Measurements from ENCODE around the gene EPHX1. TPM values are rescaled to one million over a fixed set of nuclear protein-coding genes. Genes with fewer than 3 reads are reported as not detected.

EPHX1 gene
- total and polyA plus RNA-seq, 2 donors (not counting 1 experiment from before 2014, with no cell fraction given), result 0.75 to 4.2 TPM

GRCh38 chr1:225840713-225841112, 30.8 kb downstream of the EPHX1 start:
- Mint-ChIP-seq H3K4me3 (no peak overlapping the region), H3K27ac (no peak overlapping the region), H3K27me3 (no peaks in the 10 kb centered on the region), H3K9me3 (ENCODE audit: insufficient read depth) (no peaks in the 10 kb centered on the region), H3K4me1 (no peaks in the 10 kb centered on the region)
- Histone ChIP-seq H3K27ac (ENCODE audit: low read length in 2 of 2) (no peak overlapping the region), H3K27me3 (replicated peaks in 1 of 4; ENCODE audit: control extremely low read depth in 1 of 4, control insufficient read depth in 3 of 4, insufficient read depth in 4 of 4, low read length in 3 of 4) (no peaks in the 10 kb centered on the region), H4K20me1 (ENCODE audit: control insufficient read depth, insufficient read depth, low read length, poor library complexity, severe bottlenecking) (no peaks in the 10 kb centered on the region), H3K9ac (ENCODE audit: low read length) (no peak overlapping the region), H3K4me3 (ENCODE audit: control extremely low read depth in 1 of 5, extremely low read depth in 1 of 5, insufficient read depth in 1 of 5, low read depth in 2 of 5, low read length in 4 of 5) (no peak overlapping the region), H3K79me2 (ENCODE audit: control insufficient read depth, insufficient read depth, low read length) (no peaks in the 10 kb centered on the region), H3K4me1 (ENCODE audit: control insufficient read depth in 2 of 2, insufficient read depth in 2 of 2, low read length in 2 of 2) (no peaks in the 10 kb centered on the region), H3K4me2 (replicated peaks; ENCODE audit: low read depth, low read length, poor library complexity, severe bottlenecking) (no peak overlapping the region), H3K9me3 (ENCODE audit: control extremely low read depth in 1 of 3, control insufficient read depth in 2 of 3, insufficient read depth in 1 of 3, low read length in 2 of 3) (no peaks in the 10 kb centered on the region), H3K36me3 (replicated peaks in 1 of 2; ENCODE audit: control extremely low read depth in 1 of 2, control insufficient read depth in 1 of 2, extremely low read depth in 1 of 2, insufficient read depth in 2 of 2, low read length in 1 of 2) (no peaks in the 10 kb centered on the region), H2AFZ (ENCODE audit: insufficient read depth, low read depth, low read length, poor library complexity, severe bottlenecking) (no peak overlapping the region)
- ChIA-PET CTCF (interaction anchor here (1.0 kb wide), 1 partner anchor 30 kb away, joined by 3 read pairs; no protein-coding TSS in a partner anchor), POLR2A (no interaction called here)
- no peak for DNase-seq
- intact Hi-C loops (cut with micrococcal nuclease), result no loop called here
- 100% methylated on average over 2 of the region's 4 CpGs for WGBS (ENCODE audit: insufficient coverage)
- no peak for ATAC-seq (ENCODE audit: low read depth)
- no peak for TF ChIP-seq CTCF (IDR thresholded peaks at IDR 0.05)
- no peak for TF ChIP-seq EZH2 (IDR thresholded peaks at IDR 0.05; ENCODE audit: borderline replicate concordance, insufficient read depth, low read depth, low read length, poor library complexity, severe bottlenecking)

- ChIA-PET POLR2A (interaction anchor here (0.7 kb wide), 1 partner anchor 249 kb away, joined by 5 read pairs; no protein-coding TSS in a partner anchor), CTCF (no interaction called here)
- H3K4me1 ChIP-seq (ENCODE audit: control insufficient read depth in 2 of 2, insufficient read depth in 2 of 2, low read length in 2 of 2), result peaks cover 7 to 12% of the 10 kb centered on the region in 2 donors
- no peaks in the 10 kb centered on the region for H3K9me3 Mint-ChIP-seq (ENCODE audit: insufficient read depth)
- intact Hi-C loops (cut with micrococcal nuclease), result no loop called here
- 92% methylated on average over 12 of the region's 12 CpGs for WGBS (ENCODE audit: insufficient coverage)
- H4K20me1 ChIP-seq (ENCODE audit: control insufficient read depth, insufficient read depth, low read length, poor library complexity, severe bottlenecking), result no peaks in the 10 kb centered on the region
- H3K27me3 ChIP-seq (replicated peaks in 1 of 4; ENCODE audit: control extremely low read depth in 1 of 4, control insufficient read depth in 3 of 4, insufficient read depth in 4 of 4, low read length in 3 of 4), result no peaks in the 10 kb centered on the region
- ATAC-seq (ENCODE audit: low read depth) (no peak), DNase-seq (no peak)
- H3K4me1 Mint-ChIP-seq, result peaks cover 13% of the 10 kb centered on the region
- H3K36me3 ChIP-seq (replicated peaks in 1 of 2; ENCODE audit: control extremely low read depth in 1 of 2, control insufficient read depth in 1 of 2, extremely low read depth in 1 of 2, insufficient read depth in 2 of 2, low read length in 1 of 2), result peaks cover 0 to 12% of the 10 kb centered on the region in 2 experiments
- no peak overlapping the region for H3K9ac ChIP-seq (ENCODE audit: low read length)
- no peak overlapping the region for H3K4me3 ChIP-seq (ENCODE audit: control extremely low read depth in 1 of 5, extremely low read depth in 1 of 5, insufficient read depth in 1 of 5, low read depth in 2 of 5, low read length in 4 of 5)
- H2AFZ ChIP-seq (ENCODE audit: insufficient read depth, low read depth, low read length, poor library complexity, severe bottlenecking), result no peak overlapping the region
- no peak overlapping the region for H3K4me2 ChIP-seq (replicated peaks; ENCODE audit: low read depth, low read length, poor library complexity, severe bottlenecking)
- no peaks in the 10 kb centered on the region for H3K79me2 ChIP-seq (ENCODE audit: control insufficient read depth, insufficient read depth, low read length)
- H3K4me3 Mint-ChIP-seq, result no peak overlapping the region
- no peaks in the 10 kb centered on the region for H3K27me3 Mint-ChIP-seq
- no peak for TF ChIP-seq CTCF (IDR thresholded peaks at IDR 0.05)
- no peak for TF ChIP-seq EZH2 (IDR thresholded peaks at IDR 0.05; ENCODE audit: borderline replicate concordance, insufficient read depth, low read depth, low read length, poor library complexity, severe bottlenecking)
- H3K27ac Mint-ChIP-seq, result peak overlapping the region; percentile 70
- peak overlapping the region in 1 of 2 donors; percentile 36 for H3K27ac ChIP-seq (ENCODE audit: low read length in 2 of 2)
- H3K9me3 ChIP-seq (ENCODE audit: control extremely low read depth in 1 of 3, control insufficient read depth in 2 of 3, insufficient read depth in 1 of 3, low read length in 2 of 3), result no peaks in the 10 kb centered on the region
Observed at GRCh38 chr1:225842074-225842473, 32.1 kb downstream of the EPHX1 start.
